Measurements from ENCODE around the gene TAC4.

The TAC4 gene

GRCh38 chr17:49848019-49848473 lies at the start of gene TAC4:
TAC4 (minus strand) TSS chr17:49848069; CDS start chr17:49848017, 52 bp downstream.
- no peak for DNase-seq

GRCh38 chr17:49896860-49897259 lies 49.0 kb upstream of the TAC4 start:
- no peak for DNase-seq

GRCh38 chr17:49896222-49896621 lies 48.4 kb upstream of the TAC4 start:
- DNase-seq: no peak

- DNase-seq: no peak
These were observed 47.9 kb upstream of the TAC4 start for GRCh38 chr17:49895812-49896211.

- no peak for DNase-seq
These were observed 46.9 kb upstream of the TAC4 start for GRCh38 chr17:49894761-49895160.

GRCh38 chr17:49891694-49892389 lies 44.0 kb upstream of the TAC4 start:
- DNase-seq: no peak

- DNase-seq: no peak
These were observed 43.4 kb upstream of the TAC4 start for GRCh38 chr17:49891271-49891670.

- no peak for DNase-seq
These were observed 43.0 kb upstream of the TAC4 start for GRCh38 chr17:49890852-49891251.

- no peak for DNase-seq
These were observed 42.4 kb upstream of the TAC4 start for GRCh38 chr17:49890077-49890821.

GRCh38 chr17:49889500-49889899 lies 41.6 kb upstream of the TAC4 start:
- DNase-seq: no peak

GRCh38 chr17:49887744-49888360 lies 40.0 kb upstream of the TAC4 start:
- no peak for DNase-seq

- no peak for DNase-seq
These were observed 39.3 kb upstream of the TAC4 start for GRCh38 chr17:49887086-49887743.

GRCh38 chr17:49886036-49886435 lies 38.2 kb upstream of the TAC4 start:
- DNase-seq: no peak

GRCh38 chr17:49882434-49882833 lies 34.6 kb upstream of the TAC4 start:
- DNase-seq: no peak

- no peak for DNase-seq
These were observed 33.2 kb upstream of the TAC4 start for GRCh38 chr17:49881054-49881402.

GRCh38 chr17:49880291-49881053 lies 32.6 kb upstream of the TAC4 start:
- DNase-seq: peak in 39 of 58 donors; percentile 1 to 58 (median 12)

- no peak for DNase-seq
These were observed 31.3 kb upstream of the TAC4 start for GRCh38 chr17:49878931-49879904.

GRCh38 chr17:49875685-49876084 lies 27.8 kb upstream of the TAC4 start:
- DNase-seq: no peak

GRCh38 chr17:49874911-49875310 lies 27.0 kb upstream of the TAC4 start:
- DNase-seq: no peak

- no peak for DNase-seq
These were observed 26.1 kb upstream of the TAC4 start for GRCh38 chr17:49873926-49874325.
